DND-41 (cell line): ENCODE results near the gene SSX4.
"Not testable (repeated sequence)": the region's sequence is repeated elsewhere in the genome, so short reads cannot be mapped to it uniquely, and the experiment has no call there.

Source experiments
- EZH2 ChIP-seq: IDR thresholded peaks from 3 replicates; pipeline ENCODE4 v1.6.1; 2012; ENCODE audit warnings: borderline replicate concordance, low read depth, mild to moderate bottlenecking, moderate library complexity, low read length, inconsistent platforms; ENCODE audit not compliant: severe bottlenecking
- TF ChIP-seq, protein P1 (sequence below): IDR thresholded peaks from 2 replicates; pipeline ENCODE4 v1.5.1; 2012; ENCODE audit warnings: borderline replicate concordance, low read length, moderate library complexity, mild to moderate bottlenecking; ENCODE audit not compliant: poor library complexity, severe bottlenecking; ENCODE audit errors: extremely low read depth

DNA sequence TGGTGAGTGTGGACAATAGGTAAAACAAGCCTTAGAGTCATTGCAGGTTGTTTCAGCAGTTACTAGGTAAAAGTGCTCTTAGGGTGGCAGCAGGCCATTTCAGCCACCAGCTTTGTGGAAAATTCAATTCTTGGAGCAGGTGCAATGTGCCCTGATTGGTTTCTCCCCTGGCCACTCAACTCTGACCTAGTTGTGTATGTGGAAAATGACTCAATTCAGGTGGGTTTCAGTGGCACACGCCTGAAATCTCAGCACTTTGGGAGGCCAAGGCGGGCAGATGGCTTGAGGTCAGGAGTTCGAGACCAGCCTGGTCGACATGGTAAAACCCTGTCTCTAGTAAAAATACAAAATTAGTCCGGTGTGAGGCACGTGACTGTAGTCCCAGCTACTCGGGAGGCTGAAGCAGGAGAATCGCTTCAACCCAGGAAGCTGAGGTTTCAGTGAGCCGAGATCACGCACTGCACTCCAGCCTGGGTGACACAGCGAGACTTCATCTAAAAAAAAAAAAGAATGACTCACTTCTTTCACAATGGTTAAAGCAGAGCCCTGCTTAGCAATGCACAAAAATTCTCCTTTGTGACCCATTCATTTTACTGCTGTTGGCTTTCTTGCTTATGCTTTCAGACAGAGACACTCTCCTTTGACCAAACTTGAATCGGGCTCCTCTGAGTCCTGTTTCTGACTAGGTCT lies 43.8 kb downstream of the SSX4 start:
- TF ChIP-seq, protein P1, sequence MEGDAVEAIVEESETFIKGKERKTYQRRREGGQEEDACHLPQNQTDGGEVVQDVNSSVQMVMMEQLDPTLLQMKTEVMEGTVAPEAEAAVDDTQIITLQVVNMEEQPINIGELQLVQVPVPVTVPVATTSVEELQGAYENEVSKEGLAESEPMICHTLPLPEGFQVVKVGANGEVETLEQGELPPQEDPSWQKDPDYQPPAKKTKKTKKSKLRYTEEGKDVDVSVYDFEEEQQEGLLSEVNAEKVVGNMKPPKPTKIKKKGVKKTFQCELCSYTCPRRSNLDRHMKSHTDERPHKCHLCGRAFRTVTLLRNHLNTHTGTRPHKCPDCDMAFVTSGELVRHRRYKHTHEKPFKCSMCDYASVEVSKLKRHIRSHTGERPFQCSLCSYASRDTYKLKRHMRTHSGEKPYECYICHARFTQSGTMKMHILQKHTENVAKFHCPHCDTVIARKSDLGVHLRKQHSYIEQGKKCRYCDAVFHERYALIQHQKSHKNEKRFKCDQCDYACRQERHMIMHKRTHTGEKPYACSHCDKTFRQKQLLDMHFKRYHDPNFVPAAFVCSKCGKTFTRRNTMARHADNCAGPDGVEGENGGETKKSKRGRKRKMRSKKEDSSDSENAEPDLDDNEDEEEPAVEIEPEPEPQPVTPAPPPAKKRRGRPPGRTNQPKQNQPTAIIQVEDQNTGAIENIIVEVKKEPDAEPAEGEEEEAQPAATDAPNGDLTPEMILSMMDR, result not testable (repeated sequence)
- TF ChIP-seq EZH2, result not testable (repeated sequence)
